RWPE2 (cell line): ENCODE measurements around the gene CDC23.
A peak's percentile ranks its signal among the peaks of the same experiment; 100 is the strongest.

Source experiments
- ATAC-seq: fragments of 200-7000 bp; cut with Tn5 transposase; 3 replicates; pipeline ENCODE4 v1.9.1; 2021; ENCODE audit warnings: low read depth
- DNase-seq: peaks from one replicate; pipeline ENCODE4 v3.0.0-alpha.2; 2020; ENCODE audit warnings: low spot score
- H3K27ac ChIP-seq: fragments of 450-650 bp; 2 replicates; pipeline ENCODE4 v1.5.1; 2017; ENCODE audit warnings: mild to moderate bottlenecking; ENCODE audit not compliant: poor library complexity, severe bottlenecking
- H3K27me3 ChIP-seq: fragments of 250-450 bp; sonication (Bioruptor Pico); 2 replicates; pipeline ENCODE4 v1.5.1; 2021; ENCODE audit warnings: mild to moderate bottlenecking, moderate library complexity; ENCODE audit not compliant: insufficient read depth, poor library complexity, severe bottlenecking
- H3K36me3 ChIP-seq: fragments of 250-450 bp; sonication (Bioruptor Pico); 2 replicates; pipeline ENCODE4 v1.5.1; 2020; ENCODE audit warnings: low read depth, mild to moderate bottlenecking, moderate library complexity
- H3K4me1 ChIP-seq: fragments of 250-450 bp; sonication (Bioruptor Pico); 2 replicates; pipeline ENCODE4 v1.5.1; 2021; ENCODE audit warnings: mild to moderate bottlenecking, moderate library complexity; ENCODE audit not compliant: insufficient read depth, poor library complexity, severe bottlenecking
- H3K4me3 ChIP-seq: fragments of 250-450 bp; sonication (Bioruptor Pico); 2 replicates; pipeline ENCODE4 v1.5.1; 2021; ENCODE audit warnings: mild to moderate bottlenecking, moderate library complexity; ENCODE audit not compliant: severe bottlenecking
- H3K9me3 ChIP-seq: fragments of 250-450 bp; sonication (Bioruptor Pico); 2 replicates; pipeline ENCODE4 v1.5.1; 2021; ENCODE audit warnings: mild to moderate bottlenecking, moderate library complexity; ENCODE audit not compliant: severe bottlenecking
- TF ChIP-seq, protein P1 (sequence below): fragments of 450-650 bp; IDR thresholded peaks from one replicate; pipeline ENCODE4 v1.5.1; 2017; ENCODE audit warnings: mild to moderate bottlenecking, moderate library complexity; ENCODE audit not compliant: poor library complexity, severe bottlenecking

The CDC23 gene

DNA sequence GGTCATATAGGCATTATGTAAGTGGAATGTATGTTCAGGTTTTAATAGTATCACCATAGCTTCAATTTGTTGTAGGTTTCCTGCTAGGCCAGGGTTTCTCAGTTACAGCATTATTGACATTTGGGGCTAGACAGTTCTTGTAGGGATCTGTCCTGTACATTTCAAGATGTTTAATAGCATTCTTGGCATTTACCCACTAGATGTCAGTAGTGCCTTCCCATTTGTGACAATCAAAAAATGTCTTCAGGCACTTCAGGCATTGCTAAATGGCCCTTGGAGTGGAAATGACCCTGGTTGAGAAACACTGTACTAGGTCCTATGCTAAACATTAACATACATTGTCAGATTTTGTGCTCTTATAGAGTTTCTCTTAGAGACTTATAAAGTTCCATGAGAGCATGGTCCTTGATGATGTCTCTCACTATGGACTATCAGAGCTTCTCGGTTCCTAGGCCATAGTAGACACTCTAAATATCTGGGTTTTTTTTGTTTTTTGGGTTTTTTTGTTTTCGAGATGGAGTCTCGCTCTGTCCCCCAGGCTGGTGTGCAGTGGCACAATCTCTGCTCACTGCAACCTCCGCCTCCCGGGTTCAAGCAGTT is 32.8 kb downstream of the CDC23 start:
- DNase-seq = no peak
- peaks cover 67% of the 10 kb centered on the region for H3K36me3 ChIP-seq

DNA sequence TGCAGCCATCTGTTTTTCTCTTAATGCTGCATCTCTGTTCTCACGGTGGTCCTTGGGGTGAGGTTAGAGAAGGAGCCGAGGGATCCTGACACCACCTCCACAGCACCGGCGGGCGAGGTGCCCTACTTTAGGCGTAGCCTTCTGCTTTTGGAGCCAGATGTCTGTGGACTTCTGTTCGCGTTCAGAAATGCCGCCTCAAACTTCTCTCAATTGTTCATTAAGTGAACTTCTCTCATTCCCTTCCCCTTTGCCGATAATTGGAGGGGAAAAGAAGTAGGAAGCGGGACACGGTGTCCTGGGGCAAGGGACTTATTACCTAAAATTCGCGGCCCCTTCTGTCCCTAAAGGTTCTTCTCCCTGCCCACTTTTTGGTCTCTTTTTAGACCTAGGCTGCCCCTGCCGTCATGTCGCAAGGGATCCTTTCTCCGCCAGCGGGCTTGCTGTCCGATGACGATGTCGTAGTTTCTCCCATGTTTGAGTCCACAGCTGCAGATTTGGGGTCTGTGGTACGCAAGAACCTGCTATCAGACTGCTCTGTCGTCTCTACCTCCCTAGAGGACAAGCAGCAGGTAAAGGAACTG is 33.8 kb downstream of the CDC23 start:
- Histone ChIP-seq H3K27me3 (no peaks in the 10 kb centered on the region), H3K4me3 (peak overlapping the region; percentile 61), H3K36me3 (peaks cover 67% of the 10 kb centered on the region), H3K4me1 (no peaks in the 10 kb centered on the region), H3K27ac (peak overlapping the region; percentile 58), H3K9me3 (no peaks in the 10 kb centered on the region)
- DNase-seq (no peak), ATAC-seq (no peak)
- TF ChIP-seq, protein P1, sequence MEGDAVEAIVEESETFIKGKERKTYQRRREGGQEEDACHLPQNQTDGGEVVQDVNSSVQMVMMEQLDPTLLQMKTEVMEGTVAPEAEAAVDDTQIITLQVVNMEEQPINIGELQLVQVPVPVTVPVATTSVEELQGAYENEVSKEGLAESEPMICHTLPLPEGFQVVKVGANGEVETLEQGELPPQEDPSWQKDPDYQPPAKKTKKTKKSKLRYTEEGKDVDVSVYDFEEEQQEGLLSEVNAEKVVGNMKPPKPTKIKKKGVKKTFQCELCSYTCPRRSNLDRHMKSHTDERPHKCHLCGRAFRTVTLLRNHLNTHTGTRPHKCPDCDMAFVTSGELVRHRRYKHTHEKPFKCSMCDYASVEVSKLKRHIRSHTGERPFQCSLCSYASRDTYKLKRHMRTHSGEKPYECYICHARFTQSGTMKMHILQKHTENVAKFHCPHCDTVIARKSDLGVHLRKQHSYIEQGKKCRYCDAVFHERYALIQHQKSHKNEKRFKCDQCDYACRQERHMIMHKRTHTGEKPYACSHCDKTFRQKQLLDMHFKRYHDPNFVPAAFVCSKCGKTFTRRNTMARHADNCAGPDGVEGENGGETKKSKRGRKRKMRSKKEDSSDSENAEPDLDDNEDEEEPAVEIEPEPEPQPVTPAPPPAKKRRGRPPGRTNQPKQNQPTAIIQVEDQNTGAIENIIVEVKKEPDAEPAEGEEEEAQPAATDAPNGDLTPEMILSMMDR = no peak

More for the DNA sequence above, 32.8 kb downstream of the CDC23 start:
- Histone ChIP-seq H3K4me3 (peak overlapping the region; percentile 61), H3K27me3 (no peaks in the 10 kb centered on the region), H3K27ac (peak overlapping the region; percentile 58), H3K9me3 (no peaks in the 10 kb centered on the region), H3K4me1 (no peaks in the 10 kb centered on the region)
- TF ChIP-seq, protein P1 = peak; percentile 94
- peak; percentile 13; the same call in 1 of the 3 replicates for ATAC-seq

DNA sequence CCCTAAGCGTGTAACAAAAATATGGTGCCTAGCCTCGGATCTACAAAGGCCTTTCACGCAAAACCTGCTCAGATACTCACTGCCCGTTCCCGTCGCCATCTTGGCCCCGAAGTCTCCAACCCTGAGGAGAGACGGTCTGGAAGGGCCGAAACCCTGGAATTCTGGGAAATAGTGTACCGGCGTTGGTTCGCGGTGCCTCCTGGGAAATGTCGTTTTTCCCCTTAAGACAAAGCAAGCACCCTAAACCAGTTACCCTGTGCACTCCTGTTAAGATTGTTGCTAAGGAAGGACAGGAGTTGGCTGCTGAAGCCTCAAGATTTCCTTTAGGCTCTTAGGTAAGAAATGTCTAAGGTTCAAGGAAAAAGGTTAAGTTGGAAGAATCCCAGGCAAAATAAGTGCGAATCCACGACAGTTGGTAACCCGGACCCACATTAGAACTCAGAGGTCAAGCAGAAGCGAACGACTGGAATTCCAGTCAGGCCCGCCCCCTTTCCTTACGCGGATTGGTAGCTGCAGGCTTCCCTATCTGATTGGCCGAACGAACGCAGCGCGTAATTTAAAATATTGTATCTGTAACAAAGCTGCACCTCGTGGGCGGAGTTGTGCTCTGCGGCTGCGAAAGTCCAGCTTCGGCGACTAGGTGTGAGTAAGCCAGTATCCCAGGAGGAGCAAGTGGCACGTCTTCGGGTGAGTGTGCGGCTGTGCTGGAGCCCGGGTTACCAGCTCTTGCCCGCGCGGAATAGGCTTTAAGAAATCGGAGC is 34.4 kb downstream of the CDC23 start, which contains the start of the genes BRD8 and KIF20A:
Gene BRD8 (minus strand): TSS at position 115 of the 761 bp plus-strand sequence. CDS start 16 bp downstream, at position 99.
Gene KIF20A (plus strand): TSS at position 597 of the 761 bp plus-strand sequence. CDS start 569 bp downstream, outside the sequence.
- ATAC-seq = peak; percentile 88
- no peaks in the 10 kb centered on the region for H3K4me1 ChIP-seq

DNA sequence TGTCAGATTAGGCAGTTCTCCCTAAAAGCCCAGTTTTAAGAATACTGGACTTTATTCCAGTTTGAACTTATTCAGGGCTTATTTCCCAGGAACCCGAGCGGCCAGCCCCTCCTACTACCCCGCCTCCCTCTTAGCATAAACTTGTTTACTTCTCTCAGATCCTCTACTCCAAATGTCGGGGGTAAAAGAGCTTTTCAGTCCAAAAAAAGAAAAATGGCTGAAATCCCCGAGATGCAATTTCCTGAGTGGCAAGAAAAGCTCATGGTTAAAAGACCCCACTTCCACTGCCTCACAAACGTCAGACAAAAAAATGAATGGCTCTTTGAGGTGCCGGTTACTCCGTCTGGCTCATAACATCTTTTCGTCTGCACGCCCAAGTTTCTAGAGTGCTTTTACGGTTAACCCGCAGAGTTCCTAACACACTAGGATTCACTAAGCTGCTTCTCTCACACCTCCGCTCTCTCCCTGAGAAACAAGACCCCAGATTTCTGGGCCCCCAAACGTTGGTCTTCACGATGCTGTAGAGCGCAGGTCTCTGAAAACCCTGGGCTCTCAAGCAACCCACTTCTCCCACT is 35.1 kb downstream of the CDC23 start:
- no peak; the same call in 2 of the 3 replicates for ATAC-seq
- Histone ChIP-seq H3K4me3 (peak overlapping the region; percentile 61), H3K27ac (peak overlapping the region; percentile 58), H3K9me3 (no peaks in the 10 kb centered on the region), H3K27me3 (no peaks in the 10 kb centered on the region), H3K36me3 (peaks cover 67% of the 10 kb centered on the region), H3K4me1 (no peaks in the 10 kb centered on the region)
- DNase-seq = no peak
- TF ChIP-seq, protein P1 = no peak

More for the DNA sequence above, 34.4 kb downstream of the CDC23 start, which contains the start of the genes BRD8 and KIF20A:
- TF ChIP-seq, protein P1 = no peak
- peaks cover 67% of the 10 kb centered on the region for H3K36me3 ChIP-seq
- peak; percentile 99 for DNase-seq
- peak within 1 kb of the TSS; percentile 61 for H3K4me3 ChIP-seq
- no peaks in the 10 kb centered on the region for H3K27me3 ChIP-seq
- H3K9me3 ChIP-seq = no peaks in the 10 kb centered on the region
- peak within 1 kb of the TSS; percentile 58 for H3K27ac ChIP-seq
